Stimulated activated CD8-positive, alpha-beta memory T cell treated with anti-CD3 and anti-CD28 coated beads, Interleukin-4, amount 100 ng/mL, for 4 hours (primary cell): Measurements from ENCODE around the gene IQSEC2.
A peak's percentile ranks its signal among the peaks of the same experiment; 100 is the strongest.

Experiments
- DNase-seq, 2 donors: peaks; one replicate each; pipeline ENCODE4 v3.0.0-alpha.2; 2020; ENCODE audit warnings: low read depth in 2 of 2, low spot score in 1 of 2

Gene IQSEC2

GRCh38 chrX:53246231-53246630 lies 35.2 kb downstream of the IQSEC2 start:
- no peak for DNase-seq

- no peak for DNase-seq
Observed at GRCh38 chrX:53244610-53245009, 36.8 kb downstream of the IQSEC2 start.

- DNase-seq: no peak
Observed at GRCh38 chrX:53242310-53242709, 39.1 kb downstream of the IQSEC2 start.

GRCh38 chrX:53241558-53241957 lies 39.8 kb downstream of the IQSEC2 start:
- no peak for DNase-seq

- DNase-seq: peak in 1 of 2 donors; percentile 47
Observed at GRCh38 chrX:53239474-53239873, 41.9 kb downstream of the IQSEC2 start.

GRCh38 chrX:53237056-53237455 lies 44.3 kb downstream of the IQSEC2 start:
- no peak for DNase-seq

- no peak for DNase-seq
Observed at GRCh38 chrX:53236025-53236679, 45.2 kb downstream of the IQSEC2 start.

GRCh38 chrX:53235566-53235965 lies 45.8 kb downstream of the IQSEC2 start:
- DNase-seq: no peak

- DNase-seq: no peak
Observed at GRCh38 chrX:53234484-53234883, 46.9 kb downstream of the IQSEC2 start.

- no peak for DNase-seq
Observed at GRCh38 chrX:53233536-53233935, 47.8 kb downstream of the IQSEC2 start.

- DNase-seq: no peak
Observed at GRCh38 chrX:53230116-53230515, 51.3 kb downstream of the IQSEC2 start.

- no peak for DNase-seq
Observed at GRCh38 chrX:53227224-53227765, 54.1 kb downstream of the IQSEC2 start.

- DNase-seq: peak; percentile 72 to 92
Observed at GRCh38 chrX:53224860-53225797, 56.3 kb downstream of the IQSEC2 start, which contains the start of gene KDM5C. Gene KDM5C (minus strand): TSS chrX:53225207. CDS start chrX:53224889, 318 bp downstream.

- no peak for DNase-seq
Observed at GRCh38 chrX:53223955-53224859, 57.2 kb downstream of the IQSEC2 start.

GRCh38 chrX:53223068-53223693 lies 58.2 kb downstream of the IQSEC2 start:
- no peak for DNase-seq
